ENCODE results near the gene TDRD3.

TDRD3 gene

GRCh38 chr13:60463787-60464186, 66.8 kb downstream of the TDRD3 start:
- DNase-seq, result no peak

GRCh38 chr13:60467098-60467497, 70.1 kb downstream of the TDRD3 start:
- DNase-seq, result no peak

DNA sequence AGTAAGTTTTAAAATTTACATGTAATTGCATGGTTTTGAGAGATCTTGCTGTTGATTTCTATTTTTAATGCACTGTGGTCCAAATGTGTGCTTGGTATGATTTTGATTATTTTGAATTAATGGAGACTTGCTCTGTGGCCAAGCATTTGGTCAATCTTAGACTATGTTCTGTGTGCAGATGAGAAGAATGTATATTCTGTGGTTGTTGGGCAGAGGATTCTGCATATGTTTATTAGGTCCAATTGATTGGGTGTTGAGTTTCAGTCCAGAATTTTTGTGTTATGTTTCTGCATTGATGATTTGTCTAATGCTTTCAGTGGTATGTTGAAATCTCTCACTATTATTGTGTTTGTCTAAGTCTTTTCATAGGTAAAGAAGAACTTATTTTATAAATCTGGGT, 82.3 kb downstream of the TDRD3 start:
- DNase-seq, result no peak

DNA sequence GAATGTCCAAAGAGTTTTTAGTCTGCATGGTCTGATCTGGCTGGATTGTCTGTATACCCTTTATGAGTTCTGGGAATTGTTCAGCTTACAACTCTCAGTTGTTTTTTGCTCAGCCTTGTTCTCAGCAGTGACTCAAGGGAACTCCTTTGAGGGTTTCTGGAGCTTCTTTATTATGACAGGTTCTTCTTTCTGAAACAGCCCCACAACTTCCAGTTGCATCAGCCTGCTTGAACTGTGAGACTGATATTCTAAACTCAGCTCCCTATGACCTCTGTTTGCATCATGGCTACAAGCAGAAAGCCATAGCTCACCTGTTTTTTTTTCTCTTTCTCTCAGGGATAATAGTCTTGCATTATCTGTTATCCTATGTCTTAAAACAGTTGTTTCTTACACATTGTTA, 85.0 kb downstream of the TDRD3 start:
- no peak for DNase-seq

DNA sequence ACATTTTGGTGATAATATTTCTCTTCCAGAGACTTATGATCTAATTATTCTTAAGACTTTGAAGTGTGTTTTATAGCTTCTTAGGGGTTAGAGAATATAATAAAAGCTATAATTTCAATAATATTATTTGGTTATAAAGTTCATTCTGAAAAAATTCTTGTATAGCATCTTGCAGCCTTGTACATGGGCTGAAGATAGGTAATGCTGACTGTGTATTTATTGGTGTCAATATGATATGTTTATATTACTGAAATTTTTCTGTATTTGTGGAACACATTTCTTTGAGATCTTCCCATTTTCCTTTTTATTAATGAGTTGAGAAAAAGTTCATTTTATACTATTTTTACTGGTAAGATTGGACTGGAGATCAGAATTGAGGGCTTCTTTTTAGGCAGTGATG, 87.8 kb downstream of the TDRD3 start:
- no peak for DNase-seq

GRCh38 chr13:60491531-60491930, 94.5 kb downstream of the TDRD3 start:
- no peak for DNase-seq

GRCh38 chr13:60492187-60492586, 95.2 kb downstream of the TDRD3 start:
- DNase-seq, result no peak

DNA sequence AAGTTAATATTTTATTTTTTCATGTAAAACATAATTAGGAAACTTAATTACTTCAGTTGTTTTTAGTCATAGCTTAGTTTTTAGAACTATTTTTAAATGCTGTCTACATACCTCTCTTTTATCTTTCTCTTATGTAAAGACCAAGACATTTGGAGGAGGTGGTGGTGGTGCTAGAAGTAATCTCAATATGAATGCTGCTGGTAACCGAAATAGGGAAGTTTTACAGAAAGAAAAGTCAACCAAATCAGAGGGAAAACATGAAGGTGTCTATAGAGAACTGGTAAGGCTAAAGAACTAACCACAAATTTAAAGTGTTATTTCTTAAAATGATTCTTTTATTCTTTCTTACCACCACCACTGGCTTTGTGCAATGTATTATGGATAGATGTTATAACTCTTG, 97.3 kb downstream of the TDRD3 start:
- no peak for DNase-seq

DNA sequence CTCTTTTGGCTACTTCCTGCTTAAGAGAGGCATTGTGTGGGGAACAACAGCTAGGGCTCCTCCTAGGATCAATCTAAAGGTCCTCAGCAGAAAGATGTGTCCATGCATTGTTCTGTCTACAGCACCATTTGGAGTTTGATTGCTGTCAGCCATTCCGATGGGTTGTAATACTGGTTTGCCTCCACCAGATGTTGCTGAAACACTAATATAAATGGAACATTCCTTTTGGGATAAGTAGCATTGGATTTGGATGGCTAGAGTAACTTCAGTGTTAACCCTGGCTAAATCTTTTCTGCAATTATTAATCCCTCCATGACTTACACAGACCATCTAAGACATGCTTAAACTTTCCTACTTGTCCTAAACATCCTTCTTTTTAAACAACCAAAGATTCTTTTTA, 104.2 kb downstream of the TDRD3 start:
- DNase-seq, result no peak

GRCh38 chr13:60509601-60510386, 112.8 kb downstream of the TDRD3 start:
- no peak for DNase-seq

- no peak for DNase-seq
Measured at GRCh38 chr13:60511637-60512036, 114.6 kb downstream of the TDRD3 start.

GRCh38 chr13:60514891-60515290, 117.9 kb downstream of the TDRD3 start:
- DNase-seq, result no peak

GRCh38 chr13:60519496-60519895, 122.5 kb downstream of the TDRD3 start:
- DNase-seq, result no peak

GRCh38 chr13:60520902-60521569, 124.0 kb downstream of the TDRD3 start:
- DNase-seq, result no peak

- DNase-seq, result no peak
Measured at GRCh38 chr13:60538566-60538965, 141.5 kb downstream of the TDRD3 start.

DNA sequence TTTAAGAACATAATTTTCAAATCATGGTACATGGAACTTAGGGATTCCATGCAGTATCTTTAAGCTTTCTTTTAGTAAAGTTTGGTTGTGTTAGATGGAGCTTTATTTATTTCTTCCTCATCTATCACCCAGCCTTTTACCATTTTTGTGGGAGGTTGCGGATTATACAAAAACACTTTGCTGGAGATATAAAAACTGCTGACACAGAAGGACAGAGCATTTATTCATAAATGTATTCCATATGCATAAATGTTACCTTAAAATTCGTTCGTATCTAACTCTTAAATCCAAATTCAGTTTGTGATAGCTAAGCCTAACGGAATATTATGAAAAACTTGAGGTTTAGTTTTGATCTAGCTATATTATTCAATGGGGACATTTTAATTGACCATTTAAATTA, 143.3 kb downstream of the TDRD3 start:
- no peak for DNase-seq

GRCh38 chr13:60562096-60562780, 165.2 kb downstream of the TDRD3 start:
- DNase-seq, result no peak

GRCh38 chr13:60571571-60571970, 174.6 kb downstream of the TDRD3 start:
- DNase-seq, result no peak

DNA sequence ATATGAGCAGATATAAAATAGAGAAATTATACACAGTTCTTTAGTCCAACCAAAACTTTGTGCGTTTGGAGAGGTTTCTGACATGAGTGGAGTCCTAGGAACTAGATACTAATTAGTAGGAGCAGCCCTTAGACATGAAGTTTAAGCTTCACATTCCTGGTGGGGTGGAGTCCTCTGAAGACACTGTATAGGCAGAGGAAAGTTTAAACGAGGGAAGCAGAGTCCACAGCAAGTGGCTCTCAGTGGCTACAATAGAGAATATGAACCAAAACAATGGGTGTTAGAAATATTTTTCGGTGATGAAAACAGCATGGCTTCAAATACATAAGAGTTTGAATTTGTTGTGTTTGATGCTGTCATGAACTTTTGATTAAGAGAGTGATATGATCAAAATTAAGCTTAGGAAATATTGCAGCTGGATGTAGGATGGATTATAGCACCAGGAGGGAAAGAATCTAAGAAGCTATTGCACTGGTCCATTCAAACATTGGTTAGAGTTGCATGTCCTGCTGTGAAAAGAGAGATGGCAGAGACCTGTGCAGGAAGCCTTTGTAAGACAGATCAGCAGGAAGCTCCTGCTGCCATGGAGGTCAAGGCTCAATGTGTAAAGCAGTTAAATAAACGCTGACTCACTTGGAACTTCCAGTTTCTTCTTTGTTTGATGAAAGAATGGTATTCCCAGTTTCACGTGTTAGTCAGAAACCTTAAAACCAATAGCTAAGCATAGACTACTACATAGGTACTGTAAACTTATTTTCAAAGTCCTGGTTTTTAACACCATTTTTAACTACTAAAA, 175.2 kb downstream of the TDRD3 start:
- no peak for DNase-seq

GRCh38 chr13:60572855-60573254, 175.8 kb downstream of the TDRD3 start:
- no peak for DNase-seq

DNA sequence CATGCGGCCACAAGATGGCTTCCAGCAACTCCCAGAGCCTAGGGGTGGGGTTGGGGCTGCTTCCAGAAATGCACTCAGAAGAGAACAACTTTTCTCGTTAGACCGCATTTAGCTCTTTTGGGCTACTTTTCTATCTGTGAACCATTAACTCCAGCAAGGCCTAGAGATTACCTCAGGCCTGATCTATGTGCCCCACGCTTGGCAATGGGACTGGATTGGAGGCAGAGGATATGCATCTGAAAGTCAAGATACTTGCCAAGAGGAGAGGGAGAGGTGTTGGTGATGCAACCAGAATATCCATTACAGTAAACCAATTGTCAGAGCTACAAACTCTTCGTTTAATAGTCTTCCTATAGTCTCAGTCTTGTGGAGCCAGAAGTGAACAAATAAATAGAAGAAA, 177.7 kb downstream of the TDRD3 start:
- no peak for DNase-seq

GRCh38 chr13:60575142-60575541, 178.1 kb downstream of the TDRD3 start:
- no peak for DNase-seq

DNA sequence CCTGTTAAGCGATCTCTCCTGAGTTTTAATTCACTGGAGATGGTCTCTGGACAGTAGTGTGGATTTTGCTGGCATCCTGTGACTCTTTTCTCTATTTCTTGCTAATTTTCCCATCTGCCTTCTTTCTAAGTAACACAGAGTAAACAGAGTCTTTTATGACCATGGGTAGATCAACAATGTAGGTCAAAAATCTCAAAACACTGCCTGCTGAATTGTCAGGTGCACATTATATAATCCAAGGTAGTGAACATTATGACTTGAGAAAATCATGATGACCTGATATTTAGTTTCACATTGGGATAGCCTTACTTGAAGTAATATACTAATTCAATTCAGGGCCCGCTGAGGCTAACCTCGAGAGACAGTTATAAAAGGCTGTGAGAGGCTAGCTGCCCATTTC, 180.7 kb downstream of the TDRD3 start:
- no peak for DNase-seq
